Left colon (tissue), 2 donors: ENCODE results near the gene ASH1L. TPM values are rescaled to one million over a fixed set of nuclear protein-coding genes. Genes with fewer than 3 reads are reported as not detected.
"Not testable (repeated sequence)": the region's sequence is repeated elsewhere in the genome, so short reads cannot be mapped to it uniquely, and the experiment has no call there.

Source experiments
- ATAC-seq: fragments of 200-7000 bp; cut with Tn5 transposase; one replicate; pipeline ENCODE4 v1.9.1; 2020; ENCODE audit warnings: mild to moderate bottlenecking, moderate library complexity
- DNase-seq, 2 donors: peaks; one replicate each; pipeline ENCODE4 v3.0.0-alpha.2; 2020
- intact Hi-C, 2 donors: fragments of 100-400 bp; cut with DNase I in 1 of 2; cut with micrococcal nuclease in 1 of 2; formaldehyde crosslinking; loops; one replicate each; pipeline versions ENCODE4 v1.11.2 to v1.14.0; 2022; cut with DNase I, micrococcal nuclease
- microRNA-seq, 2 donors: library from miRNA; unstranded; fragments of <30 nt; microRNA quantifications; one replicate each; pipeline versions ENCODE4 v1.1.0 to v1.2.0, GENCODE V29; 2020
- total RNA-seq, 2 donors: library from RNA; stranded (reverse); fragmentation: NEBNext Ultra II Directional; extraction: Animal tissue kit (Norgen Biotek cat#: 25700); gene quantifications; one replicate each; pipeline ENCODE4 v1.2.1, GENCODE V29; 2021
- donor health status: DM: no; HTN: no; CAD: no.
- donor health status: DM: yes; HTN: yes; CAD: no.

The ASH1L gene
- total RNA-seq, 2 donors from 2014 or later: 50.4 to 53.9 TPM

- ATAC-seq: peak; percentile 89
- intact Hi-C loops: no loop called here
- DNase-seq: peak in 1 of 2 donors; percentile 40
Measured at GRCh38 chr1:155300553-155301329, 261.9 kb downstream of the ASH1L start.

GRCh38 chr1:155300024-155300423 lies 262.6 kb downstream of the ASH1L start:
- ATAC-seq (no peak), DNase-seq (no peak)
- intact Hi-C loops: no loop called here

- intact Hi-C loops: no loop called here
- ATAC-seq: no peak
- no peak for DNase-seq
Measured at GRCh38 chr1:155297384-155297783, 265.2 kb downstream of the ASH1L start.

GRCh38 chr1:155296661-155297060 lies 265.9 kb downstream of the ASH1L start:
- ATAC-seq (no peak), DNase-seq (no peak)
- intact Hi-C loops: no loop called here

- intact Hi-C loops: no loop called here
- ATAC-seq (no peak), DNase-seq (no peak)
Measured at GRCh38 chr1:155295942-155296267, 266.7 kb downstream of the ASH1L start.

GRCh38 chr1:155295183-155295941 lies 267.2 kb downstream of the ASH1L start:
- ATAC-seq: peak; percentile 68
- no peak for DNase-seq
- intact Hi-C loops: no loop called here

GRCh38 chr1:155294520-155295182 lies 268.0 kb downstream of the ASH1L start:
- DNase-seq: no peak
- no peak for ATAC-seq
- intact Hi-C loops: no loop called here

GRCh38 chr1:155293086-155293749 lies 269.4 kb downstream of the ASH1L start:
- DNase-seq: no peak
- intact Hi-C loops: no loop called here
- no peak for ATAC-seq

- ATAC-seq, intact Hi-C loops: not testable (repeated sequence)
Measured at GRCh38 chr1:155291006-155291405, 271.6 kb downstream of the ASH1L start.

GRCh38 chr1:155287987-155288543 lies 274.5 kb downstream of the ASH1L start:
- DNase-seq (no peak), ATAC-seq (no peak)
- intact Hi-C loops: no loop called here

More at GRCh38 chr1:155291006-155291405, 271.6 kb downstream of the ASH1L start:
- DNase-seq: not testable (repeated sequence)

GRCh38 chr1:155286544-155286943 lies 276.1 kb downstream of the ASH1L start:
- intact Hi-C loops: no loop called here
- no peak for DNase-seq
- no peak for ATAC-seq

GRCh38 chr1:155285631-155286044 lies 277.0 kb downstream of the ASH1L start:
- DNase-seq: no peak
- intact Hi-C loops: no loop called here
- no peak for ATAC-seq

Small RNA genes within 50 kb of the gene (microRNA-seq; reads per million reads assigned to microRNA genes)
- gene MIR555: 0 reads per million in 2 donors

Other genes starting within 250 kb of the ASH1L start
- gene RUSC1, start 241.9 kb downstream of the ASH1L start, total RNA-seq: 10 to 100 TPM; 73.2 to 78.8 TPM
- 10 to 100 TPM; 14.6 to 19.6 TPM for gene MSTO1, start 47.4 kb upstream of the ASH1L start, total RNA-seq
- gene YY1AP1, start 126.0 kb upstream of the ASH1L start, total RNA-seq: 10 to 100 TPM; 52.4 to 61.7 TPM
- gene DAP3, start 126.3 kb upstream of the ASH1L start, total RNA-seq: 10 to 100 TPM; 67.2 to 84.3 TPM